Trophoblast cell (in vitro differentiated cells and primary cell): ENCODE data around the gene VAMP1.
"Not testable (repeated sequence)": the region's sequence is repeated elsewhere in the genome, so short reads cannot be mapped to it uniquely, and the experiment has no call there.

Experiments used
- DNase-seq, 2 donors: peaks; one replicate each; pipeline ENCODE4 v3.0.0-alpha.2; 2016
- H2AFZ ChIP-seq: 2 replicates; pipeline ENCODE4 v1.6.1; 2013; ENCODE audit warnings: low read length, moderate library complexity, mild to moderate bottlenecking; ENCODE audit not compliant: insufficient read depth, poor library complexity
- H2AK5ac ChIP-seq: 2 replicates; pipeline ENCODE4 v1.6.1; 2013; ENCODE audit warnings: mild to moderate bottlenecking, low read length
- H2BK120ac ChIP-seq: 2 replicates; pipeline ENCODE4 v1.6.1; 2013; ENCODE audit warnings: low read length, mild to moderate bottlenecking, moderate library complexity; ENCODE audit not compliant: insufficient read depth, poor library complexity
- H2BK12ac ChIP-seq: 2 replicates; pipeline ENCODE4 v1.6.1; 2013; ENCODE audit warnings: mild to moderate bottlenecking, low read length, moderate library complexity
- H2BK5ac ChIP-seq: 2 replicates; pipeline ENCODE4 v1.6.1; 2013; ENCODE audit warnings: low read length, low read depth, moderate library complexity, mild to moderate bottlenecking; ENCODE audit not compliant: poor library complexity
- H3K14ac ChIP-seq: 2 replicates; pipeline ENCODE4 v1.6.1; 2013; ENCODE audit warnings: mild to moderate bottlenecking, low read length
- H3K18ac ChIP-seq: 2 replicates; pipeline ENCODE4 v1.6.1; 2013; ENCODE audit warnings: mild to moderate bottlenecking, low read length
- H3K23ac ChIP-seq: 2 replicates; pipeline ENCODE4 v1.6.1; 2013; ENCODE audit warnings: low read length
- H3K27ac ChIP-seq: 2 replicates; pipeline ENCODE4 v1.5.1; 2013; ENCODE audit warnings: low read depth, mild to moderate bottlenecking, inconsistent platforms, low read length, moderate library complexity
- H3K27me3 ChIP-seq: 2 replicates; pipeline ENCODE4 v1.6.1; 2013; ENCODE audit warnings: inconsistent platforms, mild to moderate bottlenecking, low read length, moderate library complexity; ENCODE audit not compliant: insufficient read depth
- H3K36me3 ChIP-seq, 2 experiments: 1 replicate in 1 of 2; 2 replicates in 1 of 2; pipeline ENCODE4 v1.6.1; 2013; ENCODE audit warnings: low read length in 2 of 2, mild to moderate bottlenecking in 2 of 2, moderate library complexity in 1 of 2; ENCODE audit not compliant: insufficient read depth in 2 of 2, control insufficient read depth in 1 of 2
- H3K4ac ChIP-seq: 2 replicates; pipeline ENCODE4 v1.6.1; 2013; ENCODE audit warnings: low read depth, mild to moderate bottlenecking, low read length, moderate library complexity
- H3K4me1 ChIP-seq, 2 experiments: 1 replicate in 1 of 2; 2 replicates in 1 of 2; pipeline ENCODE4 v1.6.1; 2013; ENCODE audit warnings: low read length in 2 of 2, mild to moderate bottlenecking in 2 of 2, moderate library complexity in 1 of 2; ENCODE audit not compliant: insufficient read depth in 2 of 2, control insufficient read depth in 1 of 2
- H3K4me2 ChIP-seq: 2 replicates; pipeline ENCODE4 v1.6.1; 2013; ENCODE audit warnings: inconsistent platforms, mild to moderate bottlenecking, low read length, moderate library complexity
- H3K4me3 ChIP-seq: 2 replicates; pipeline ENCODE4 v1.5.1; 2013; ENCODE audit warnings: mild to moderate bottlenecking, low read depth, low read length, inconsistent platforms
- H3K79me1 ChIP-seq: one replicate; pipeline ENCODE4 v1.6.1; 2013; ENCODE audit warnings: low read length
- H3K79me2 ChIP-seq: 2 replicates; pipeline ENCODE4 v1.6.1; 2013; ENCODE audit warnings: low read length, mild to moderate bottlenecking; ENCODE audit not compliant: control insufficient read depth, insufficient read depth, poor library complexity
- H3K9ac ChIP-seq: 2 replicates; pipeline ENCODE4 v1.6.1; 2013; ENCODE audit warnings: mild to moderate bottlenecking, low read length
- H3K9me3 ChIP-seq: 2 replicates; pipeline ENCODE4 v1.6.1; 2013; ENCODE audit warnings: low read depth, mild to moderate bottlenecking, control low read depth, inconsistent platforms, low read length; ENCODE audit not compliant: insufficient read depth
- H4K12ac ChIP-seq: 2 replicates; pipeline ENCODE4 v1.6.1; 2013; ENCODE audit warnings: low read depth, mild to moderate bottlenecking, low read length, moderate library complexity
- H4K8ac ChIP-seq: 2 replicates; pipeline ENCODE4 v1.6.1; 2013; ENCODE audit warnings: low read depth, mild to moderate bottlenecking, low read length, moderate library complexity
- H4K91ac ChIP-seq: one replicate; pipeline ENCODE4 v1.6.1; 2013; ENCODE audit warnings: low read depth, mild to moderate bottlenecking, low read length, moderate library complexity
- WGBS: extraction: QIAGEN DNeasy Blood & Tissue Kit; methylation state at CpG from one replicate; pipeline ENCODE4 v1.1.7; 2013; ENCODE audit warnings: missing lambda C conversion rate; ENCODE audit not compliant: insufficient read length, insufficient coverage; ENCODE audit errors: extremely low coverage; 5-methylcytosine and 5-hydroxymethylcytosine counted together

Gene VAMP1

DNA sequence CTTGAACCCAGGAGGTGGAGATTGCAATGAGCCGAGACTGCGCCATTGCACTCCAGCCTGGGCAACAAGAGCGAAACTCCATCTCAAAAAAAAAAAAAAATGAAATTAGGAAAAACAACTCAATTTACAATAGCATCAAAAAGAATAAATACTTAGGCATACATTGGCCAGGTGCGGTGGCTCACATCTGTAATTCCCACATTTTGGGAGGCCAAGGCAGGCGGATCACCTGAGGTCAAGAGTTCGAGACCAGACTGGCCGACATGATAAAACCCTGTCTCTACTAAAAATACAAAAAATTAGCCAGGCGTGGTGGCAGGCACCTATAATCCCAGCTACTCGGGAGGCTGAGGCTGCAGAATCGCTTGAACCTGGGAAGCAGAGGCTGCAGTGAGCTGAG is 42.7 kb downstream of the VAMP1 start:
- H2BK12ac ChIP-seq, H4K8ac ChIP-seq, H3K4ac ChIP-seq, H3K9me3 ChIP-seq, H2BK5ac ChIP-seq, H3K36me3 ChIP-seq, H3K79me1 ChIP-seq, H3K4me2 ChIP-seq, H3K23ac ChIP-seq, H2AFZ ChIP-seq, H3K14ac ChIP-seq, H3K4me1 ChIP-seq, H3K9ac ChIP-seq, DNase-seq, H3K18ac ChIP-seq, H2BK120ac ChIP-seq, H3K27ac ChIP-seq, H3K79me2 ChIP-seq, H3K27me3 ChIP-seq, H4K91ac ChIP-seq, H3K4me3 ChIP-seq, H4K12ac ChIP-seq, H2AK5ac ChIP-seq: not testable (repeated sequence)
- no CpG with 5 or more reads among the region's 10 CpGs for WGBS

DNA sequence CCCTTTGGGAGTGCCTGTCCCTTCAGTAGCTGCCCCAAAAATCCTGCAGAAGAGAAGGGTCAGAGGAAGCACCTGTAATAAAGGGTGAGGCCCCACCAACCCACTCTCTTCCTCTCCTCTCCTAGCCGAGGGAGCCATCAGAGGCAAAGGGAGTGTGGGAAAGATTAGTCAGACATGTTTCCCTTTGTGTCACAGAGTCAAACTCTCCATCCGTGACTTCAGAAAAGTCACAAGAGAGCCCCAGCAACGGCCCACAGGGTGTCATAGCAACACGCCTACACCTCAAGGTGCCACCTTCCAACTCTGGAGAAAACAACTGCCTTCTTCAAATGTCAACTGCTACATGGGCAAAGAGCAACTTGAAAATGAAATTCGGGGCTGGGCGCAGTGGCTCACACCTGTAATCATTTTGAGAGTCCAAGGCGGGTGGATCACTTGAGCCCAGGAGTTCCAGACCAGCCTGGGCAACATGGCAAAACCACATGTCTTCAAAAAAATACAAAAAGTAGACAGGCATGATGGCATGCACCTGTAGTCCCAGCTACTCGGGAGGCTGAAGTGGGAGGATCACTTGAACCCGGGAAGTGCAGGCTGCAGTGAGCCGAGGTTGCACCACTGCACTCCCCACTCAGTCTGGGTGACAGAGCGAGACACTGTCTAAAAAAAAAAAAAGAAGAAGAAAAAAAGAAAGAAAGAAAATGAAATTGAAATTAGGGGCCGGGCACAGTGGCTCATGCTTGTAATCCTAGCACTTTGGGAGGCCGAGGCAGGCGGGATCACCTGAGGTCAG is 43.4 kb downstream of the VAMP1 start:
- H3K9me3 ChIP-seq: no peaks in the 10 kb centered on the region
- H3K4me3 ChIP-seq: no peak overlapping the region
- no peak overlapping the region for H3K14ac ChIP-seq
- no peak overlapping the region for H3K4ac ChIP-seq
- H4K12ac ChIP-seq: no peak overlapping the region
- WGBS: no CpG with 5 or more reads among the region's 14 CpGs
- no peak overlapping the region for H3K23ac ChIP-seq
- no peak overlapping the region for H2BK5ac ChIP-seq
- no peaks in the 10 kb centered on the region for H3K79me2 ChIP-seq
- H3K27ac ChIP-seq: no peak overlapping the region
- H3K18ac ChIP-seq: no peak overlapping the region
- H3K36me3 ChIP-seq: no peaks in the 10 kb centered on the region
- no peak overlapping the region for H2BK120ac ChIP-seq
- H2BK12ac ChIP-seq: no peak overlapping the region
- no peak overlapping the region for H2AK5ac ChIP-seq
- no peaks in the 10 kb centered on the region for H3K79me1 ChIP-seq
- H3K27me3 ChIP-seq: no peaks in the 10 kb centered on the region
- no peak overlapping the region for H3K9ac ChIP-seq
- no peaks in the 10 kb centered on the region for H3K4me1 ChIP-seq
- no peak for DNase-seq
- H2AFZ ChIP-seq: no peak overlapping the region
- no peak overlapping the region for H3K4me2 ChIP-seq
- H4K91ac ChIP-seq: no peak overlapping the region
- H4K8ac ChIP-seq: no peak overlapping the region

DNA sequence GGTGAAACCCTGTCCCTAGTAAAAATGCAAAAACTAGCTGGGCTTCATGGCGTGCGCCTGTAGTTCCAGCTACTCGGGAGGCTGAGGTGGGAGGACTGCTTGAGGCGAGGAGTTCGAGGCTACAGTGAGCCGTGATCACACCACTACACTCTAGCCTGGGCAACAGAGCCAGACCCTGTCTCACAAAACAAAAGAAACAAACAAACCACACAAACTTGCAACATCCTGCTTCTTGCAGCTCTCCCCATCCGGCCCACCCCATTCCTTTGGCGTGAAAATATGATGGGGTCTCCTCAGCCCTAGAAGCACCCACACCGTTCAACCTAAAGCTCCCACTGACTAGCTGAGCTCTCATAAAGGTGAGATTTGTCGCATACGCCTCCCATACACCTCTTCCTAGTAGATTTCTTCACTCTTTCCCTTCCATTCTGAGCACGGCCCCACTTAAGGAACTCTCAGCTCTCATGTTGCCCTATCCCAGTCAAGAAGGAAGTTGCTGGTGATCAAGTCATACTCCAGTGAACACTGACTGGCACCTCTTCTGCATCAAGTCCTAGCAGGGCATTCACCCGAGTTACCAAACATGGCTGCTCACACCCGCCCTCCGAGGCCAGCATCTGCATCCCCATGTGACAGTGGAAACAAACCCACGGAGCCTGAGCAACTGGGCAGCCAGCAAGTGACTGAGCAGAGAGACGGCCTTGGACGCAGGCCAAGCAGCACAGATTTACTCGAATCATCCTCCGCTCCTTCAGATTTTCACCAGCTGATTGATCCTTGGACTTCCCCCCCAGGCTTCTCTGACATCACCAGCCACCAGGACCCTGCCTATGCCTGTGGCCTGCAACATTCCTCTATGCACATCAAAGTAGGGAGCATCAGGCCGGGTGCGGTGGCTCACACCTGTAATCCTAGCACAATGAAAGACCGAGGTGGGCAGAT is 44.6 kb downstream of the VAMP1 start:
- Histone ChIP-seq H2BK5ac (no peak overlapping the region), H3K18ac (no peak overlapping the region), H3K4ac (no peak overlapping the region), H2AK5ac (no peak overlapping the region), H3K9ac (no peak overlapping the region), H3K14ac (no peak overlapping the region), H3K27ac (no peak overlapping the region), H3K23ac (no peak overlapping the region), H4K91ac (no peak overlapping the region), H3K79me2 (no peaks in the 10 kb centered on the region), H2BK12ac (no peak overlapping the region), H2AFZ (no peak overlapping the region), H3K36me3 (no peaks in the 10 kb centered on the region), H3K4me3 (no peak overlapping the region), H3K27me3 (no peaks in the 10 kb centered on the region), H2BK120ac (no peak overlapping the region), H4K8ac (no peak overlapping the region), H3K9me3 (no peaks in the 10 kb centered on the region), H3K4me2 (no peak overlapping the region), H3K4me1 (no peaks in the 10 kb centered on the region), H4K12ac (no peak overlapping the region), H3K79me1 (no peaks in the 10 kb centered on the region)
- DNase-seq: no peak
- no CpG with 5 or more reads among the region's 23 CpGs for WGBS

DNA sequence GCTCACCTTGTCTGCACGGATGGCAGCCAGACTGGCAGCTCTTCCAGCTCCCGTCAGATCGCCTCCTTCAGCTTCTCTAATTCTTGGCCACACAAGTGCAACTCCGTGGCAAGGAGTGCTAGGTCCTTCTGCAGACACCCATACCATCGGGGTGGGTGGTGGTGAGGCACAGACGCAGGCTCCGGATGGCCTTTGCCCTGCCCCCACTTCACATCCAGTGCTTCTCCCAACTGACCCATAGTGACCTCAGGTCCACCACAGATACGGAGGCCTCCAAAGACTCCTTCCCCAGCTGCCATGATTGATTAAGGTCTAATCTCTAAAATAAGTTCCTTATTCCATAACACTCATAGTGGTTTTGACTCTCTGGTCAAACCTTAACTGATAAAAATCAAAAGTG is 45.6 kb downstream of the VAMP1 start:
- no peak overlapping the region for H4K8ac ChIP-seq
- H4K91ac ChIP-seq: no peak overlapping the region
- H3K79me1 ChIP-seq: no peaks in the 10 kb centered on the region
- no peak overlapping the region for H2BK120ac ChIP-seq
- H3K4me3 ChIP-seq: no peak overlapping the region
- H3K18ac ChIP-seq: no peak overlapping the region
- no peaks in the 10 kb centered on the region for H3K36me3 ChIP-seq
- H3K79me2 ChIP-seq: no peaks in the 10 kb centered on the region
- no peak overlapping the region for H4K12ac ChIP-seq
- H2BK12ac ChIP-seq: no peak overlapping the region
- no peak overlapping the region for H2AK5ac ChIP-seq
- H3K4me1 ChIP-seq: no peaks in the 10 kb centered on the region
- H3K27me3 ChIP-seq: no peaks in the 10 kb centered on the region
- no peaks in the 10 kb centered on the region for H3K9me3 ChIP-seq
- no peak for DNase-seq
- no peak overlapping the region for H3K27ac ChIP-seq
- H3K23ac ChIP-seq: no peak overlapping the region
- no peak overlapping the region for H3K14ac ChIP-seq
- H2AFZ ChIP-seq: no peak overlapping the region
- no peak overlapping the region for H3K4ac ChIP-seq
- H2BK5ac ChIP-seq: no peak overlapping the region
- no CpG with 5 or more reads among the region's 8 CpGs for WGBS
- no peak overlapping the region for H3K9ac ChIP-seq
- no peak overlapping the region for H3K4me2 ChIP-seq
